Measurements from ENCODE around the gene DUSP28. TPM values are rescaled to one million over a fixed set of nuclear protein-coding genes. Genes with fewer than 3 reads are reported as not detected.

Gene DUSP28
- total and polyA plus RNA-seq, 2 of the 13 experiments (the other 11 are each of a cell fraction or from before 2014, with no cell fraction given): 5.2 to 8.6 TPM

DNA sequence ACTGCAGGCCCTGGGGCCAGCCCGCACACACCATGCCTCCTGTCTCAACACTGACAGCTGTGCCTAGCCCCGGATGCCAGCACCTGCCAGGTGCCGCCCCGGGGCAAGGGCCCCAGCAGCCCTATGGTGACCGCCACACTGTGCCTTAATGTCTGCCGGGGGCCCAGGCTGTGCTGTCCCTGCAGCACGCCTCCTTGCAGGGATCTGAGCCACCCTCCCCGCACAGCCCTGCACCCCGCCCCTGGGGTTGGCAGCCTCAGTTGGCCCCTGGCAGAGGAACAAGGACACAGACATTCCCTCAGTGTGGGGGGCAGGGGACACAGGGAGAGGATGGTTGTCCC lies 17.9 kb downstream of the DUSP28 start:
- Histone ChIP-seq H3K27ac (ENCODE audit: extremely low read length, insufficient read depth, low read length) (no peak overlapping the region), H3K27me3 (ENCODE audit: control insufficient read depth in 1 of 2, insufficient read depth in 2 of 2, low read length in 2 of 2) (no peaks in the 10 kb centered on the region), H4K20me1 (ENCODE audit: insufficient read depth, low read length) (peaks cover 3% of the 10 kb centered on the region; the same call in 1 of the 2 replicates), H3K4me1 (ENCODE audit: insufficient read depth, low read length) (peaks cover 44% of the 10 kb centered on the region), H3K36me3 (replicated peaks in 1 of 2; ENCODE audit: control insufficient read depth in 1 of 2, insufficient read depth in 2 of 2, low read length in 2 of 2) (peaks cover 2 to 13% of the 10 kb centered on the region in 2 experiments; a peak in 4 of 5 replicates), H3K4me2 (ENCODE audit: low read depth, low read length) (no peak overlapping the region), H2AFZ (ENCODE audit: low read length) (no peak overlapping the region), H3K9me3 (ENCODE audit: low read length) (no peaks in the 10 kb centered on the region), H3K9ac (ENCODE audit: insufficient read depth, low read depth, low read length) (no peak overlapping the region), H3K4me3 (replicated peaks in 1 of 3; ENCODE audit: insufficient read depth in 1 of 3, low read depth in 2 of 3, low read length in 3 of 3) (no peak overlapping the region), H3K79me2 (ENCODE audit: insufficient read depth, low read length) (peaks cover 23% of the 10 kb centered on the region)
- TF ChIP-seq ZC3H13 (CRISPR knock-in tag; IDR thresholded peaks at IDR 0.05): 0 out of 2 replicates have a peak, but pooled peaks have one; percentile 46
- no peak for TF ChIP-seq DR1 (CRISPR knock-in tag; IDR thresholded peaks at IDR 0.05)
- 0 out of 2 replicates have a peak, but pooled peaks have one; percentile 21 for TF ChIP-seq RBFOX2 (IDR thresholded peaks at IDR 0.05; ENCODE audit: low read depth, low read length)
- TF ChIP-seq, protein P1, sequence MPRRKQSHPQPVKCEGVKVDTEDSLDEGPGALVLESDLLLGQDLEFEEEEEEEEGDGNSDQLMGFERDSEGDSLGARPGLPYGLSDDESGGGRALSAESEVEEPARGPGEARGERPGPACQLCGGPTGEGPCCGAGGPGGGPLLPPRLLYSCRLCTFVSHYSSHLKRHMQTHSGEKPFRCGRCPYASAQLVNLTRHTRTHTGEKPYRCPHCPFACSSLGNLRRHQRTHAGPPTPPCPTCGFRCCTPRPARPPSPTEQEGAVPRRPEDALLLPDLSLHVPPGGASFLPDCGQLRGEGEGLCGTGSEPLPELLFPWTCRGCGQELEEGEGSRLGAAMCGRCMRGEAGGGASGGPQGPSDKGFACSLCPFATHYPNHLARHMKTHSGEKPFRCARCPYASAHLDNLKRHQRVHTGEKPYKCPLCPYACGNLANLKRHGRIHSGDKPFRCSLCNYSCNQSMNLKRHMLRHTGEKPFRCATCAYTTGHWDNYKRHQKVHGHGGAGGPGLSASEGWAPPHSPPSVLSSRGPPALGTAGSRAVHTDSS (CRISPR knock-in tag; conservative IDR thresholded peaks at IDR 0.05): no peak
- 0 out of 2 replicates have a peak, but pooled peaks have one; percentile 12 for TF ChIP-seq CHD2 (IDR thresholded peaks at IDR 0.05; ENCODE audit: low read depth, low read length)
- TF ChIP-seq ZNF83 (CRISPR knock-in tag; IDR thresholded peaks at IDR 0.05; ENCODE audit: borderline replicate concordance): no peak
- peak; percentile 72 for TF ChIP-seq AGO2 (optimal IDR thresholded peaks at IDR 0.05; ENCODE audit: low read depth, low read length)
- TF ChIP-seq ARNT (IDR thresholded peaks at IDR 0.05): no peak
- no peak for TF ChIP-seq ZNF44 (CRISPR knock-in tag; IDR thresholded peaks at IDR 0.05)
- TF ChIP-seq ESRRA (CRISPR knock-in tag; IDR thresholded peaks at IDR 0.05; ENCODE audit: low read depth): no peak
- 0 out of 2 replicates have a peak, but pooled peaks have one; percentile 6 for TF ChIP-seq PITX1 (CRISPR knock-in tag; IDR thresholded peaks at IDR 0.05)
- TF ChIP-seq SRSF1 (optimal IDR thresholded peaks at IDR 0.05; ENCODE audit: low read depth, low read length): no peak
- FAIRE-seq (no peak), ATAC-seq (no peak), DNase-seq (ENCODE audit: low spot score) (no peak)
- BruUV-seq (replicated peaks): no TSS peak
- POLR2A ChIA-PET: interaction anchor here (0.9 to 3.2 kb wide), 4 partner anchors 9 to 26 kb away, joined by 3 to 11 read pairs (median 5); partner anchors contain the start of genes CAPN10 and RNPEPL1
- intact Hi-C loops (cut with micrococcal nuclease; ENCODE audit: unreplicated experiment): no loop called here
- in situ Hi-C loops (cut with HindIII; ENCODE audit: extremely low pct_ligation_motif_present, low pct_unique_long_range_greater_than_20kb): no loop called here
- CTCF ChIA-PET (ENCODE audit: low intra/inter-chr PET ratio, low total read pairs): no interaction called here
- 98% methylated on average over 9 of the region's 9 CpGs for WGBS (ENCODE audit: low lambda C conversion rate)
